ENCODE measurements around the gene ELMO1. TPM values are rescaled to one million over a fixed set of nuclear protein-coding genes. Genes with fewer than 3 reads are reported as not detected.

The ELMO1 gene
- total RNA-seq, 1 donor from 2014 or later = 139 TPM

- intact Hi-C loops (cut with micrococcal nuclease) = loop anchor here (2.0 to 10.0 kb wide), 3 partner anchors 118 to 273 kb away; partner anchors contain the start of gene ELMO1
Measured at GRCh38 chr7:37234334-37234733, 214.3 kb downstream of the ELMO1 start.

DNA sequence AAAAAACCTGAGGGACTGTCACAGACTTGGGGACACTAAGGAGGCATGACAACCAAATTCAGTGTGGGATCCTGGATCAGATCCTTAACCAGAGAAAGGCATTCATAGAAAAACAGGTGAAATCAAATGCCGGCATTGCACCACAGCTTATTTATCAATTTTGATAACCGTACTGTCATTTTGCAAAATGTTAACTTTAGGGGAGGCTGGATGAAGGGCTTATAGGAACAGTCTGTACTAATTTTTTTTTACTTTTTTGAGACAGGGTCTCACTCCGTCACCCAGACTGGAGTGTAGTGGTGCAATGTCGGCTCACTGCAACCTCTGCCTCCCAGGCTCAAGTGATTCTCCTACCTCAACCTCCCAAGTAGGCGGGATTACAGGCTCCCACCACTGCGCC lies 217.1 kb downstream of the ELMO1 start:
- intact Hi-C loops (cut with micrococcal nuclease) = loop anchor here (5.0 to 10.0 kb wide), 2 partner anchors 213 to 276 kb away; partner anchors contain the start of gene ELMO1

DNA sequence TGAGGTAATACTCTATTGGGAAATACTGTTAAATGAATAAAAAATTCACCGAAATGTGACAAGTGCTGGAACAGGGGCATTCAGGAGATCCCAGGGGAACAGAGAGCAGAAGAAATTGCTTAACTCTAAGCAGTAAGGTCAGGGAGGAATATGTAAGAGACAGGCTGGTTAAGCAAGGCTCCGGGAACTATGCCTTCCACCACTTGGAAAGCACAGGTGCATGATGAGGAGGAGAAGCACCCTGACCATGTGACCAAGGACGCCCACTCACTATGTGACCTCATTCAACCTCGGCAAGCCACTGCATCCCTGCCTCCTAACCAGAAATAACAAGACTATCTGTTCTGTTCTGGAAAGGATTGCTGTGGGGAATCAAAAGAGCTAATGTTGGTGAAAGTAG lies 218.4 kb downstream of the ELMO1 start:
- intact Hi-C loops (cut with micrococcal nuclease) = loop anchor here (5.0 to 10.0 kb wide), 2 partner anchors 215 to 277 kb away; partner anchors contain the start of gene ELMO1

DNA sequence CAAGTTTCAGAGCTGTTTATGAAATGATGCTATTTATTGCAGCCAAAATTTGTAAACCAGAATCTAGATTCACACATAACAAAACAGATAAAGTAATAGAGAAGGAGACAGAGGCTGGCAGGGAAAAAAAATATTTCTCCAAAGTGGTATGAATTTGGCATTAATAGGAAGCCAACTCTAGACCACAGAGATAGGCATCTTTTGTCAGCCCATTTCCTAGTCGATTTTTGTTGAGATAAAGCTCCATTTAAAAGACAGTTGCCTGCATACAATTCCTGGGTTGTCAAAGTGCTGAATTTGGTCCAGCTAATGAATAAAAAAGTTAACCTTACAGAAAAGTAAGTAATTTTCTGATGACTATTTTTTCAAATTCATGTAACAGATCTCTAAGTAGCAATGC lies 219.3 kb downstream of the ELMO1 start:
- intact Hi-C loops (cut with micrococcal nuclease) = no loop called here

DNA sequence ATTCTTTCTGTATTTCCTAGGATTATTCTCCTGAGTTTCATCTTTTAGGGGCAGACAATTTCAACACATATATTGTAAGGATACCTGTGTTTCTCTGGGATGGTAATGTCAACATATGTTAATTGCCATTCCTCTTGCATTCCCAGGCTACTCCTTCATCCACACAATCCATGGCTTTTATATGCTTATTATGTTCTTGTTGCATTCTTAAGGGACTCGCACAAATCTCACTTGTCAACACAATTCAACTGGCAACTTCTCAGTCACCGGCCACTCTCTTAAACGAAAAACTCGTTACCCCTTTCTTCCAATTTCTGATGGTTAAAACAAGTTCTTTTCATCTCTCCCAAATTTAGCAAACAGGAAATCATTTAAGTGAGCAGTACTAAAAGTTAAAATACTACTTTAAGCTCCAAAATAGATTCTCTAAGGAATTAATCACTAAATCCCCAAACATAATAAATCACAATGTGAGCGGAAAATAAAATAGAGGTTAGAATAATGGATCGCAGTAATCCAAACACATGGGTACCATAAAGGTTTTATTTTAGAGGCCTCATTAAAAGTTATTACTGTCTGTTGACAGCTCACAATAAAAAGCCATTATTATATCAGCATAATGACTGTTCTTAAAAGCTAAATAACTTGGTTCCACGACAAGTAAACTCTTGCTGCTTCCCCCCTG lies 223.2 kb downstream of the ELMO1 start:
- intact Hi-C loops (cut with micrococcal nuclease) = no loop called here

- intact Hi-C loops (cut with micrococcal nuclease) = no loop called here
Measured at GRCh38 chr7:37224746-37225145, 223.9 kb downstream of the ELMO1 start.

DNA sequence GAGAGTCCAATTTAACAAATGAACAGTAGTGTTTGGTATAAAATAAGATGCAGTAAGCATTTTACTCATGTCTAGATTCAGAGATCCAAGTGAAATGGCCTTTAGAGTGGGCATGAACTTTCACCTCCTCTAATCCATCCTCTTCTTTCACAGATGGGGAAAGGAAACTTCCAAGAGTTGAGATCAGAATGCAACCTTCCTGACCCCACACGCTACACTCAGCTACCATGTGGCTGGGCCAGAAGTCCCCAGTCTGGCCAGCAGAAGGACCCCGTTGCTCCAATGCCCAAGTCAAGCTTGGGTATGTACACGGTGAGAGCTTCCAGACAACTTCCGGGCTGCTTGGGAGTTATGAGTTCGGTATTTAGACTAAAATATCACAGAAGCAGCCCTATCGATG lies 228.0 kb downstream of the ELMO1 start:
- intact Hi-C loops (cut with micrococcal nuclease) = no loop called here

- intact Hi-C loops (cut with micrococcal nuclease) = no loop called here
Measured at GRCh38 chr7:37218956-37219355, 229.7 kb downstream of the ELMO1 start.

DNA sequence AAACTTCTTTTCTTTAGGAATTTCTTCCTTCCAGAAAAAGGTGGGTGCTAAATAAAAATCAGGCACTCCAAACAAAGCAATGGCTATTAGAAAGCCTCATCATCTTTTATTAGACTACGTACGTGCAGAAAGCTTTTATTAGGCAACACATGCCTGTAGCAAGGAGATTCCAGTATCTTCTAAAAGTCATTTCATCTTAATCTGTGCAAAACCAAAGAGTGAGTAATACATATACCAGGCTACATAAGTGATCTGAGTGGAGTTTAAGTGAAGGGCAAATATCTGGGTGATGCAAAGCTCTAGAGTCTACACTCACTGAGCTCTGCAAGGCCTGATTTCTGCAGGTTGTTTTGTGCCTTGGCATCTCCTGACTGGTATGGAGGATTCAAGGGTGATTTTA lies 231.7 kb downstream of the ELMO1 start:
- intact Hi-C loops (cut with micrococcal nuclease) = no loop called here

- intact Hi-C loops (cut with micrococcal nuclease) = no loop called here
Measured at GRCh38 chr7:37216156-37216852, 232.4 kb downstream of the ELMO1 start.

- intact Hi-C loops (cut with micrococcal nuclease) = no loop called here
Measured at GRCh38 chr7:37215290-37215923, 233.3 kb downstream of the ELMO1 start.

- intact Hi-C loops (cut with micrococcal nuclease) = no loop called here
Measured at GRCh38 chr7:37212556-37212955, 236.1 kb downstream of the ELMO1 start.

GRCh38 chr7:37212051-37212450 lies 236.6 kb downstream of the ELMO1 start:
- intact Hi-C loops (cut with micrococcal nuclease) = no loop called here

DNA sequence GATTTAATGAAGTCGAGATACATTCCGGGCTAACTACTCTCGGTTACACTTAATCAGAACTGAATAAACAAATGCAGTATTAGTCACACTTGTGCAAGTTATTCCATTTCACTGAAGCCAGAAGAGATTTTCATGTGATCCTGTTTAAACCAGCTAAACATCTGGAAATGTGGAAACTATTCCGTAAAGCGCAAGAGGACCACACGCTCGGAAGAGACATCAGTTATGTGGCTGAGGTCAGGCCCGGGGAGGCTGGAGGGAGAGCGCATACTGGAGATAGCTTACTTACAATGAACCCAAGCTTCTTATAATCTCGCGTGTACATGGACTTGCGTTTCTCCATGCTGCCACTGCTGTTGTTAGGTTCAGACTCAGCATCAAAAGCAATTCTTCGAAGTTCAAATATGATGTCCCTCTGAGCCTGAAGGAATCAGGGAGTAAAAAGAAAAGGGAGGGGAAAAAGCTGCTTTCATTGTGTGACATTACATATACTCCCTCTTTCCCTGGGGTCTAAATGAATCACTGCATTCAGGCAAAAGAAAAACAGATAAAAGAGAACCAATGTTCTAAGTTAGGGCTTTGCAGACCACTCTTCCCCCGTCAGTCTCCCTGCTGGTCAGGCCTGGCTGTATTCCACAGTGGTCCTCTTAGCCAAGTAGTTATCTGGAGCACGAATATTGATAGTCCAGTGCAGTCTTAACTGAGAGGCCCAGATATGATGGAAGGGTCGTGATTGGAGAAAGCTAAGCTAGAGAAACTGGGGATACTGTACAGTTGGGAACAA lies 237.4 kb downstream of the ELMO1 start:
- intact Hi-C loops (cut with micrococcal nuclease) = no loop called here

- intact Hi-C loops (cut with micrococcal nuclease) = loop anchor here (2.0 to 5.0 kb wide), 3 partner anchors 240 to 624 kb away; partner anchors contain the start of gene ELMO1
Measured at GRCh38 chr7:37209195-37209594, 239.5 kb downstream of the ELMO1 start.

DNA sequence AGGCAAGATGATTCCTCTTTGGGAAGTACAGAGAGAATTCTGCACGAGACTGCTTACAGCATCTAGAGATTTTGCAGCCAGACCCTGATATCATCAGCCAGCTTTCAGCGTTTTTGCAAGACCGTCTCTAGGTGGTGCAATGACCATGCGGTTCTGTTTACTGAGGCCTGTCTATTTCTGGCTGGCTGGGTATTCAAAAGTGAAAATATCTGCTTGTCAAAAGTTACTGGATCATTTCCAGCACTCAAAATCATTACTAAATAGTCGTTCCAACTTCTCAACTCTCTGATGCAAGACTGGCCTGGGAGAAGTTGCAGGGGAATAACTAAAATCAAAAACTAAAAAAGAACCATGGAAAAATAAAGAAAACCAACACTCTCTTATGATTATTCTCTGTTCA lies 240.1 kb downstream of the ELMO1 start:
- intact Hi-C loops (cut with micrococcal nuclease) = loop anchor here (1.0 to 5.0 kb wide), 4 partner anchors 145 to 624 kb away; partner anchors contain the start of gene ELMO1

DNA sequence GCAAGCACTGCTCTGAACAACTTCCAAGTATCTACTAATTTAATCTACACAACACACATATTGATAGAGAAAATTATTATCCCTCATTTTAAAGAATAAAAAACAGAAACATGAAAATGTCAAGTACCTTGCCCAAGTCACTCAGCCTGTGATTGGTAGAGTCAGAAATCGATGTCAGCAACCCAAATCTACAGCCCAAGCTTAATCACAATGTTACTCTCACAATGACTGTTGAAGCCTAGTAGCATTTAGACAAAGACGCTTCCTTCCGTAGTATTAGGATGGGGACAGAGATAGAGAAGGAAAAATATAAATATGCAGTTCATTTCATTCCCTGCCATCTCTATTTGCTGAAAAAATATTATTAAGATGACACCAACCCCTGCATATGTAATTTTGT lies 242.5 kb downstream of the ELMO1 start:
- intact Hi-C loops (cut with micrococcal nuclease) = loop anchor here (5.0 kb wide), 1 partner anchor 306 kb away; no protein-coding TSS in a partner anchor

- intact Hi-C loops (cut with micrococcal nuclease) = loop anchor here (5.0 kb wide), 1 partner anchor 307 kb away; no protein-coding TSS in a partner anchor
Measured at GRCh38 chr7:37205451-37205850, 243.2 kb downstream of the ELMO1 start.

- intact Hi-C loops (cut with micrococcal nuclease) = loop anchor here (1.0 kb wide), 1 partner anchor 715 kb away; no protein-coding TSS in a partner anchor
Measured at GRCh38 chr7:37201876-37202198, 246.8 kb downstream of the ELMO1 start.

DNA sequence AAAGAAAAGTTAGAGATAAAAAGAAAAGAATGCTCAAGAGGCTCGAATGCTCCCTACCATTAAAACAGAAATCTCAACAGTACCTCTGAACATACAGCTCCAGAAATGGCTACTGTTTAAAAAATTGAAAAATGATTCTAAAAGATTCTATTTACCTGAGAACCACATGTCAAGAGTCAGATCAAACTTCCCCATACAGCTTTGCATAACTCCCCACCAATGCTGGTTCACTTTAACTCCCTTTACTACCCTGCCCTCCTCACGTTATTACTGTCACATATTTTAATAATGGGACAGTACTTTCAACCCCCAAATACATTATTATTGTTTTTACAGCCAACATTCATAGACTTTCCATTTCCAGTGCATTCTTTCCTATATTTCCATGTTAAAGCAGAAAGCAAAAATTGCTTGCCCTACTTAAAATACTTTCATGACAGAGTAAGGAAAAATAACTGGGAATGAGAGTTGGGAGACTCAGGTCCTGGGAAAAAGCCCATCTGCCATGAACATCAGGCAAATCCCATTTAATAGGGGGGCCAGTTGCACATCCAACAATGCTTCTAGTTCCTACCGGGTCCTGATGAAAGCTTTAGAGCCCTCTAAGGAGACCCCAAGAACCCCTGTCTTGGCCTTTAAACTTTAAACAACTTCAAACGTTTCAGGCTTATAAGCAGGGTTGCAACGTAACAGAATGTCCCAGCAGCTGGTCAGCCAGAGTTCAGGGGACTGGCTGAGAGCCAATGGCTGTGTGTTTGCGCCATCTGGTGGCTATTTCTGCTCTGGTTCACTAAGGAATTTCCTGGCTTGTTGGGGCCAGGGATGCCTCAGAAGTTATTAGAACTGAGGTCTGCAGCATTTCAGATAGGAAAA lies 247.4 kb downstream of the ELMO1 start:
- intact Hi-C loops (cut with micrococcal nuclease) = loop anchor here (1.0 kb wide), 1 partner anchor 714 kb away; no protein-coding TSS in a partner anchor
